K562 (cell line): ENCODE measurements around the gene NAP1L1. TPM values are rescaled to one million over a fixed set of nuclear protein-coding genes. Genes with fewer than 3 reads are reported as not detected.

ENCODE experiments used
- ATAC-seq: fragments of 200-7000 bp; cut with Tn5 transposase; 3 replicates; pipeline ENCODE4 v1.9.1; 2020; ENCODE audit warnings: moderate library complexity
- BruUV-seq: library from RNA; stranded (reverse); fragments of 400-500 nt; replicated peaks from 2 replicates; lab custom pipeline; 2021; lab: Mats Ljungman, UMichigan
- CTCF ChIA-PET: fragments of 300-600 bp; formaldehyde crosslinking; extraction: SDS; loops from one replicate; lab custom pipeline; 2021; ENCODE audit warnings: low intra/inter-chr PET ratio; lab: Yijun Ruan, JAX
- POLR2A ChIA-PET: fragments of 300-600, 350-650 bp; sonication (Branson Sonifier 250); formaldehyde crosslinking; extraction: SDS; loops from one replicate; lab custom pipeline; 2021; ENCODE audit warnings: antibody characterized with exemption, inconsistent platforms; lab: Yijun Ruan, JAX
- DNase-seq, 4 experiments: peaks; one replicate each; pipeline versions ENCODE4 v3.0.0 to v3.0.0-alpha.2; 2011 to 2018; ENCODE audit warnings: low spot score in 3 of 4, mixed read lengths in 3 of 4; ENCODE audit errors: extremely low read depth in 1 of 4
- FAIRE-seq: peaks from 2 replicates; lab custom pipeline; 2011; peaks lifted over from hg19 to GRCh38; lab: Jason Lieb, UNC
- H2AFZ ChIP-seq: 2 replicates; pipeline ENCODE4 v1.6.0; 2011; ENCODE audit warnings: low read depth, low read length, control low read depth, inconsistent platforms
- H3K27ac ChIP-seq: fragments of 200-600 bp; 3 replicates; pipeline ENCODE4 v1.8.0; 2011; ENCODE audit warnings: low read depth, mild to moderate bottlenecking, control low read depth, inconsistent platforms, low read length, moderate library complexity, mixed read lengths; ENCODE audit errors: extremely low read depth
- H3K27me3 ChIP-seq, 2 experiments: fragments of 300-600 bp in 1 of 2; 2 replicates in 1 of 2; 3 replicates in 1 of 2; pipeline versions ENCODE4 v1.6.0 to v1.8.0; 2011; ENCODE audit warnings: inconsistent platforms in 2 of 2, low read length in 2 of 2, mild to moderate bottlenecking in 1 of 2, mixed read lengths in 1 of 2, moderate library complexity in 1 of 2; ENCODE audit not compliant: control insufficient read depth in 2 of 2, insufficient read depth in 2 of 2
- H3K36me3 ChIP-seq: fragments of 300-600 bp; 3 replicates; pipeline ENCODE4 v1.8.0; 2011; ENCODE audit warnings: mild to moderate bottlenecking, low read length, inconsistent platforms; ENCODE audit not compliant: control insufficient read depth, insufficient read depth
- H3K4me1 ChIP-seq, 2 experiments: fragments of 200-600 bp in 1 of 2; replicated peaks in 1 of 2; 2 replicates in 1 of 2; 3 replicates in 1 of 2; pipeline versions ENCODE4 v1.5.1 to v1.8.0; 2011; ENCODE audit warnings: inconsistent platforms in 2 of 2, low read length in 2 of 2, mild to moderate bottlenecking in 1 of 2, mixed read lengths in 1 of 2, moderate library complexity in 1 of 2; ENCODE audit not compliant: control insufficient read depth in 2 of 2, insufficient read depth in 2 of 2
- H3K4me2 ChIP-seq: 2 replicates; pipeline ENCODE4 v1.6.1; 2011; ENCODE audit warnings: low read length, control low read depth, inconsistent platforms, mixed read lengths; ENCODE audit not compliant: insufficient read depth
- H3K4me3 ChIP-seq: fragments of 200-600 bp; sonication (generic), shearing (Covaris generic); 2 replicates; pipeline ENCODE4 v1.5.1; 2016; ENCODE audit warnings: control low read depth, inconsistent platforms
- H3K79me2 ChIP-seq: fragments of 200-600 bp; 3 replicates; pipeline ENCODE4 v1.8.0; 2011; ENCODE audit warnings: low read length, inconsistent platforms; ENCODE audit not compliant: control insufficient read depth, insufficient read depth
- H3K9ac ChIP-seq, 2 experiments: 2 replicates each; pipeline versions ENCODE4 v1.6.0 to v1.6.1; 2011; ENCODE audit warnings: low read depth in 2 of 2, low read length in 2 of 2, control low read depth in 1 of 2, inconsistent platforms in 1 of 2, mild to moderate bottlenecking in 1 of 2, mixed read lengths in 1 of 2; ENCODE audit not compliant: insufficient read depth in 1 of 2
- H3K9me1 ChIP-seq: one replicate; pipeline ENCODE4 v1.6.0; 2011; ENCODE audit warnings: inconsistent platforms, mild to moderate bottlenecking, low read length, moderate library complexity; ENCODE audit not compliant: control insufficient read depth, insufficient read depth
- H3K9me3 ChIP-seq: replicated peaks from 2 replicates; pipeline ENCODE4 v1.5.1; 2011; ENCODE audit warnings: low read depth, low read length, inconsistent platforms; ENCODE audit not compliant: control insufficient read depth, insufficient read depth
- H4K20me1 ChIP-seq: replicated peaks from 2 replicates; pipeline ENCODE4 v1.6.1; 2011; ENCODE audit warnings: low read length, inconsistent platforms, mixed read lengths; ENCODE audit not compliant: control insufficient read depth, insufficient read depth
- ADNP ChIP-seq: fragments of 200-800 bp; sonication (Bioruptor generic); IDR thresholded peaks from 2 replicates; pipeline ENCODE4 v1.6.1; 2016; ENCODE audit warnings: missing genetic modification characterization, missing compliant biosample characterization
- ARID1B ChIP-seq: fragments of 450-650 bp; IDR thresholded peaks from 2 replicates; pipeline ENCODE4 v1.6.1; 2016; ENCODE audit warnings: antibody characterized with exemption, mild to moderate bottlenecking, inconsistent platforms
- C11orf30 ChIP-seq: fragments of 450-650 bp; IDR thresholded peaks from 2 replicates; pipeline ENCODE4 v1.6.1; 2016; ENCODE audit warnings: low read depth, mild to moderate bottlenecking
- E2F4 ChIP-seq: sonication (generic); formaldehyde crosslinking; IDR thresholded peaks from 2 replicates; pipeline ENCODE4 v1.8.0; 2022; ENCODE audit warnings: mild to moderate bottlenecking, low read depth, missing genetic modification reagents
- ESRRB ChIP-seq: fragments of 250-450 bp; sonication (Bioruptor Pico); IDR thresholded peaks from 2 replicates; pipeline ENCODE4 v1.5.0; 2020; ENCODE audit warnings: mild to moderate bottlenecking, moderate library complexity, borderline replicate concordance
- GMEB1 ChIP-seq: fragments of 250-450 bp; sonication (Bioruptor Pico); IDR thresholded peaks from 2 replicates; pipeline ENCODE4 v1.4.0; 2020; ENCODE audit warnings: mild to moderate bottlenecking
- HNRNPL ChIP-seq: fragments of 200-400 bp; formaldehyde crosslinking; IDR thresholded peaks from 2 replicates; pipeline ENCODE4 v1.6.1; 2017; ENCODE audit warnings: low read depth, mild to moderate bottlenecking, low read length
- JUN ChIP-seq, 2 experiments: sonication (generic) in 1 of 2; formaldehyde crosslinking in 1 of 2; IDR thresholded peaks; 2 replicates each; pipeline versions ENCODE4 v1.6.1 to v1.8.0; 2012 to 2022; ENCODE audit warnings: borderline replicate concordance in 2 of 2, mild to moderate bottlenecking in 2 of 2, improper control_type of control experiment in 1 of 2, low read depth in 1 of 2, low read length in 1 of 2, missing genetic modification reagents in 1 of 2
- MED1 ChIP-seq: sonication (generic); formaldehyde crosslinking; IDR thresholded peaks from 2 replicates; pipeline ENCODE4 v1.8.1; 2023; ENCODE audit warnings: missing genetic modification reagents, borderline replicate concordance
- NCOA1 ChIP-seq: fragments of 450-650 bp; IDR thresholded peaks from 2 replicates; pipeline ENCODE4 v1.6.1; 2016; ENCODE audit warnings: low read depth
- RNF2 ChIP-seq: sonication (generic); IDR thresholded peaks from 2 replicates; pipeline ENCODE4 v1.6.1; 2016
- SRSF3 ChIP-seq: fragments of 200-400 bp; formaldehyde crosslinking; IDR thresholded peaks from 2 replicates; pipeline ENCODE4 v1.6.1; 2016; ENCODE audit warnings: mild to moderate bottlenecking, low read length, moderate library complexity; ENCODE audit not compliant: insufficient read depth
- SUPT5H ChIP-seq: fragments of 450-650 bp; IDR thresholded peaks from 2 replicates; pipeline ENCODE4 v1.6.1; 2016
- USF1 ChIP-seq: sonication (generic); formaldehyde crosslinking; IDR thresholded peaks from 2 replicates; pipeline ENCODE4 v1.9.0; 2022; ENCODE audit warnings: mild to moderate bottlenecking, missing genetic modification reagents
- ZNF740 ChIP-seq, 3 experiments: fragments of 200-800 bp in 1 of 3; sonication (Bioruptor generic) in 1 of 3; sonication (generic) in 1 of 3; formaldehyde crosslinking in 1 of 3; IDR thresholded peaks; 2 replicates each; pipeline versions ENCODE4 v1.6.1 to v1.8.0; 2016 to 2022; ENCODE audit warnings: mild to moderate bottlenecking in 2 of 3, missing compliant biosample characterization in 2 of 3, missing genetic modification characterization in 2 of 3, missing genetic modification reagents in 1 of 3
- WGBS: fragments of 100-300 bp; shearing (Covaris generic); methylation state at CpG from one replicate; pipeline ENCODE4 v1.1.6; 2016; ENCODE audit warnings: low coverage, mixed read lengths; ENCODE audit not compliant: insufficient coverage; ENCODE audit errors: missing lambda C conversion rate; 5-methylcytosine and 5-hydroxymethylcytosine counted together
- in situ Hi-C: fragments of 300-500 bp; cut with MboI; formaldehyde crosslinking; loops from 4 replicates; pipeline ENCODE4 v1.15.0; 2018; ENCODE audit warnings: inconsistent platforms, mixed read lengths
- intact Hi-C: fragments of 100-400 bp; cut with micrococcal nuclease; formaldehyde crosslinking; loops from 2 replicates; pipeline ENCODE4 v1.14.2; 2022
- polyA plus RNA-seq, 8 experiments: library from polyadenylated mRNA; depleted of rRNA in 4 of 8; stranded (reverse) in 5 of 8; unstranded in 3 of 8; fragments of >200 nt; fragmentation: Nextera tagmentation in 2 of 8; fragmentation: Illumina TruSeq in 1 of 8; extraction: Ambion mirVana in 2 of 8; extraction: Trizol in 1 of 8; gene quantifications; 2 replicates each; pipeline versions ENCODE4 v1.2.1 to v1.2.3, GENCODE V29; 2011 to 2014; ENCODE audit warnings: inconsistent platforms in 1 of 8, missing spikeins in 1 of 8
- total RNA-seq, 7 experiments: library from RNA; depleted of rRNA in 6 of 7; stranded (reverse); fragments of >200 nt in 6 of 7; fragmentation: Illumina TruSeq in 2 of 7; extraction: Trizol in 2 of 7; gene quantifications; 2 replicates each; pipeline versions ENCODE4 v1.2.1 to v1.2.3, GENCODE V29; 2011 to 2021; ENCODE audit warnings: low replicate concordance in 1 of 7

The NAP1L1 gene
- total and polyA plus RNA-seq, 9 of the 15 experiments (the other 6 are each of a cell fraction or from before 2014, with no cell fraction given), result 287 to 747 (median 450) TPM

GRCh38 chr12:76024102-76024781, 60.2 kb downstream of the NAP1L1 start:
- 34% methylated on average over 8 of the region's 8 CpGs for WGBS
- ATAC-seq (no peak), FAIRE-seq (no peak), DNase-seq (no peak)
- Histone ChIP-seq H3K9me1 (no peaks in the 10 kb centered on the region), H3K36me3 (no peaks in the 10 kb centered on the region), H2AFZ (no peak overlapping the region), H3K79me2 (no peaks in the 10 kb centered on the region), H3K4me3 (no peak overlapping the region), H3K9ac (no peak overlapping the region), H3K4me1 (peaks cover 0 to 11% of the 10 kb centered on the region in 2 experiments; a peak in 2 of 5 replicates), H4K20me1 (no peaks in the 10 kb centered on the region), H3K27me3 (no peaks in the 10 kb centered on the region), H3K27ac (no peak overlapping the region), H3K9me3 (no peaks in the 10 kb centered on the region), H3K4me2 (no peak overlapping the region)
- POLR2A ChIA-PET, result interaction anchor here (1.1 kb wide), 1 partner anchor 93 kb away, joined by 6 read pairs; no protein-coding TSS in a partner anchor
- intact Hi-C loops, result no loop called here
- no TSS peak for BruUV-seq
- TF ChIP-seq C11orf30 (no peak), E2F4 (no peak), SUPT5H (no peak), SRSF3 (no peak), ARID1B (no peak), MED1 (CRISPR knock-in tag) (no peak), NCOA1 (no peak), RNF2 (no peak), ESRRB (no peak), ADNP (tag) (no peak), JUN (IDR thresholded peaks at IDR 0.05; ENCODE audit: borderline replicate concordance, low read depth, low read length) (no peak), JUN (CRISPR knock-in tag; IDR thresholded peaks at IDR 0.05; ENCODE audit: borderline replicate concordance) (no peak), GMEB1 (CRISPR knock-in tag) (no peak), HNRNPL (no peak), ZNF740 (CRISPR knock-in tag; IDR thresholded peaks at IDR 0.05) (no peak), ZNF740 (tag; IDR thresholded peaks at IDR 0.05) (no peak), USF1 (CRISPR knock-in tag) (no peak)
- CTCF ChIA-PET, result no interaction called here
- in situ Hi-C loops, result no loop called here
